WTC11 (cell line): ENCODE data around the gene CRYBA1. TPM values are rescaled to one million over a fixed set of nuclear protein-coding genes. Genes with fewer than 3 reads are reported as not detected.
A peak's percentile ranks its signal among the peaks of the same experiment; 100 is the strongest.

Experiments used
- CBFB ChIP-seq: sonication (generic); formaldehyde crosslinking; IDR thresholded peaks from 2 replicates; pipeline ENCODE4 v1.8.1; 2022; ENCODE audit warnings: mild to moderate bottlenecking, low read depth, missing genetic modification reagents
- CTCF ChIP-seq: fragments of 200-600 bp; IDR thresholded peaks from 2 replicates; pipeline ENCODE4 v1.8.0; 2022; ENCODE audit warnings: antibody characterized with exemption
- E2F1 ChIP-seq: sonication (generic); formaldehyde crosslinking; IDR thresholded peaks from 2 replicates; pipeline ENCODE4 v1.8.0; 2022; ENCODE audit warnings: mild to moderate bottlenecking, missing genetic modification reagents
- E2F4 ChIP-seq: sonication (generic); formaldehyde crosslinking; IDR thresholded peaks from 2 replicates; pipeline ENCODE4 v1.8.1; 2022; ENCODE audit warnings: low read depth, mild to moderate bottlenecking, moderate library complexity, missing genetic modification reagents, borderline replicate concordance
- EMX1 ChIP-seq: fragments of 250-450 bp; sonication (Bioruptor Pico); IDR thresholded peaks from 2 replicates; pipeline ENCODE4 v1.8.0; 2021; ENCODE audit warnings: mild to moderate bottlenecking
- ERG ChIP-seq: fragments of 250-450 bp; sonication (Bioruptor Pico); IDR thresholded peaks from 2 replicates; pipeline ENCODE4 v1.8.0; 2021; ENCODE audit warnings: mild to moderate bottlenecking
- FOXP4 ChIP-seq: sonication (generic); formaldehyde crosslinking; IDR thresholded peaks from 2 replicates; pipeline ENCODE4 v1.8.0; 2022; ENCODE audit warnings: mild to moderate bottlenecking, missing genetic modification reagents
- JAZF1 ChIP-seq: fragments of 250-450 bp; sonication (Bioruptor Pico); IDR thresholded peaks from 2 replicates; pipeline ENCODE4 v1.9.0; 2021; ENCODE audit warnings: moderate library complexity, mild to moderate bottlenecking, inconsistent platforms
- JUN ChIP-seq: sonication (generic); formaldehyde crosslinking; IDR thresholded peaks from 2 replicates; pipeline ENCODE4 v1.8.0; 2023; ENCODE audit warnings: mild to moderate bottlenecking, missing genetic modification reagents
- MAX ChIP-seq: sonication (generic); formaldehyde crosslinking; IDR thresholded peaks from 2 replicates; pipeline ENCODE4 v1.8.0; 2022; ENCODE audit warnings: mild to moderate bottlenecking, missing genetic modification reagents
- TEAD1 ChIP-seq: sonication (generic); formaldehyde crosslinking; IDR thresholded peaks from 2 replicates; pipeline ENCODE4 v1.8.0; 2022; ENCODE audit warnings: mild to moderate bottlenecking, missing genetic modification reagents
- USF1 ChIP-seq: sonication (generic); formaldehyde crosslinking; IDR thresholded peaks from 2 replicates; pipeline ENCODE4 v1.8.0; 2022; ENCODE audit warnings: mild to moderate bottlenecking, missing genetic modification reagents
- ZNF219 ChIP-seq: sonication (generic); formaldehyde crosslinking; IDR thresholded peaks from 2 replicates; pipeline ENCODE4 v1.8.0; 2023; ENCODE audit warnings: missing genetic modification reagents, mild to moderate bottlenecking, borderline replicate concordance
- ZNF532 ChIP-seq: fragments of 250-450 bp; sonication (Bioruptor Pico); IDR thresholded peaks from 2 replicates; pipeline ENCODE4 v1.9.0; 2021; ENCODE audit warnings: mild to moderate bottlenecking, borderline replicate concordance
- total RNA-seq: library from RNA; stranded (reverse); gene quantifications from 3 replicates; pipeline ENCODE4 v1.2.3, GENCODE V29; 2021

Gene CRYBA1
- total RNA-seq, 1 experiment from 2014 or later, result not detected

- TF ChIP-seq ZNF532 (CRISPR knock-in tag), result no peak
- TF ChIP-seq E2F4, result no peak
- TF ChIP-seq JUN (CRISPR knock-in tag), result no peak
- no peak for TF ChIP-seq ERG (CRISPR knock-in tag)
- TF ChIP-seq CBFB (CRISPR knock-in tag), result no peak
- no peak for TF ChIP-seq USF1 (CRISPR knock-in tag)
- TF ChIP-seq FOXP4 (CRISPR knock-in tag), result peak; percentile 93
- TF ChIP-seq CTCF, result no peak
- TF ChIP-seq EMX1, result no peak
- no peak for TF ChIP-seq E2F1 (CRISPR knock-in tag)
- TF ChIP-seq ZNF219 (CRISPR knock-in tag), result no peak
- peak; percentile 80 for TF ChIP-seq MAX
- peak; percentile 66; the same call in 1 of the 2 replicates for TF ChIP-seq TEAD1
- TF ChIP-seq JAZF1 (CRISPR knock-in tag), result no peak
Observed at GRCh38 chr17:29293890-29294579, 47.4 kb downstream of the CRYBA1 start, which contains the start of gene NUFIP2 (continued).
